Upper lobe of right lung (tissue), 1 donor: ENCODE results near the gene AAR2. TPM values are rescaled to one million over a fixed set of nuclear protein-coding genes. Genes with fewer than 3 reads are reported as not detected.

Experiments used
- ATAC-seq: fragments of 200-7000 bp; cut with Tn5 transposase; one replicate; pipeline ENCODE4 v1.9.1; 2020; ENCODE audit warnings: mild to moderate bottlenecking, moderate library complexity
- DNase-seq: peaks from one replicate; pipeline ENCODE4 v3.0.0-alpha.2; 2020
- H3K27ac ChIP-seq: fragments of 200-600 bp; one replicate; pipeline ENCODE4 v1.8.0; 2022
- H3K27me3 ChIP-seq: fragments of 200-600 bp; one replicate; pipeline ENCODE4 v1.8.0; 2022; ENCODE audit warnings: mild to moderate bottlenecking
- H3K36me3 ChIP-seq: fragments of 200-600 bp; one replicate; pipeline ENCODE4 v1.8.0; 2022
- H3K4me1 ChIP-seq: fragments of 200-600 bp; one replicate; pipeline ENCODE4 v1.8.0; 2022
- H3K4me3 ChIP-seq: fragments of 200-600 bp; one replicate; pipeline ENCODE4 v1.8.0; 2022; ENCODE audit warnings: mild to moderate bottlenecking
- H3K9me3 ChIP-seq: fragments of 200-600 bp; one replicate; pipeline ENCODE4 v1.8.0; 2022
- intact Hi-C: fragments of 100-400 bp; cut with DNase I; formaldehyde crosslinking; loops from one replicate; pipeline ENCODE4 v1.11.0; 2022
- total RNA-seq: library from RNA; stranded (reverse); fragmentation: NEBNext Ultra II Directional; extraction: Animal tissue kit (Norgen Biotek cat#: 25700); gene quantifications from one replicate; pipeline ENCODE4 v1.2.1, GENCODE V29; 2021
- TF ChIP-seq, protein P1 (sequence below): fragments of 200-600 bp; IDR thresholded peaks from one replicate; pipeline ENCODE4 v1.8.0; 2022; ENCODE audit warnings: antibody characterized with exemption
- donor health status: DM: no; HTN: yes; CAD: no; lungs with severe emphysema.

AAR2 gene
- total RNA-seq, 1 donor from 2014 or later, result 24.4 TPM

DNA sequence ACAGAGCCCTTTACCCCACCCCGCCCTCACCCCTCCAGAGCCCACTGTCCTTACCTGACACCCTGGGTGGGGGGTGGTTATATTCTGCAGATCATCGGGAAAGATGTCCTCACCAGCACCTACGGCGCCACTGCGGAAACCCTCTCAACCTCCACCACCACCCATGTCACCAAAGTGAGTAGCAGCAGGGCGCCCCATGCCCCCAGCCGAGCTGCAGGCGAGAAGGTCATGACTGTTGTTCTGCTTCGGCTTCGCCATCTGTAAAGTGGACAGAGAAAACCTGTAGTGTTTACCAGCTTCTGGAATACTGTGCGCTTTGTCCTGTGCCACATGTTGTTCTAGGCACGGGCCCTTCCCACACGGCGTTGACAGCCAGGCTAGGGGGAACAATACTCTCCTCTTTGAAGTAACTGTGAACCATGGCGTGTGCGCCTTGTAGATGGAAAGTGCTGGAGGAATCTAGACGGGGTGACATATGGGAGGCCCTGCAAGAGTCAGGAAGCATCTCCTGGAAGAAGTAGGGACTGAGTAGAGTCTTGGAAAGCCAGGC, 16.5 kb upstream of the AAR2 start:
- ATAC-seq (no peak), DNase-seq (no peak)
- intact Hi-C loops, result no loop called here
- Histone ChIP-seq H3K27ac (no peak overlapping the region), H3K4me3 (no peak overlapping the region), H3K36me3 (peaks cover 32% of the 10 kb centered on the region), H3K4me1 (no peaks in the 10 kb centered on the region), H3K9me3 (no peaks in the 10 kb centered on the region), H3K27me3 (no peaks in the 10 kb centered on the region)
- TF ChIP-seq, protein P1, sequence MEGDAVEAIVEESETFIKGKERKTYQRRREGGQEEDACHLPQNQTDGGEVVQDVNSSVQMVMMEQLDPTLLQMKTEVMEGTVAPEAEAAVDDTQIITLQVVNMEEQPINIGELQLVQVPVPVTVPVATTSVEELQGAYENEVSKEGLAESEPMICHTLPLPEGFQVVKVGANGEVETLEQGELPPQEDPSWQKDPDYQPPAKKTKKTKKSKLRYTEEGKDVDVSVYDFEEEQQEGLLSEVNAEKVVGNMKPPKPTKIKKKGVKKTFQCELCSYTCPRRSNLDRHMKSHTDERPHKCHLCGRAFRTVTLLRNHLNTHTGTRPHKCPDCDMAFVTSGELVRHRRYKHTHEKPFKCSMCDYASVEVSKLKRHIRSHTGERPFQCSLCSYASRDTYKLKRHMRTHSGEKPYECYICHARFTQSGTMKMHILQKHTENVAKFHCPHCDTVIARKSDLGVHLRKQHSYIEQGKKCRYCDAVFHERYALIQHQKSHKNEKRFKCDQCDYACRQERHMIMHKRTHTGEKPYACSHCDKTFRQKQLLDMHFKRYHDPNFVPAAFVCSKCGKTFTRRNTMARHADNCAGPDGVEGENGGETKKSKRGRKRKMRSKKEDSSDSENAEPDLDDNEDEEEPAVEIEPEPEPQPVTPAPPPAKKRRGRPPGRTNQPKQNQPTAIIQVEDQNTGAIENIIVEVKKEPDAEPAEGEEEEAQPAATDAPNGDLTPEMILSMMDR, result no peak

DNA sequence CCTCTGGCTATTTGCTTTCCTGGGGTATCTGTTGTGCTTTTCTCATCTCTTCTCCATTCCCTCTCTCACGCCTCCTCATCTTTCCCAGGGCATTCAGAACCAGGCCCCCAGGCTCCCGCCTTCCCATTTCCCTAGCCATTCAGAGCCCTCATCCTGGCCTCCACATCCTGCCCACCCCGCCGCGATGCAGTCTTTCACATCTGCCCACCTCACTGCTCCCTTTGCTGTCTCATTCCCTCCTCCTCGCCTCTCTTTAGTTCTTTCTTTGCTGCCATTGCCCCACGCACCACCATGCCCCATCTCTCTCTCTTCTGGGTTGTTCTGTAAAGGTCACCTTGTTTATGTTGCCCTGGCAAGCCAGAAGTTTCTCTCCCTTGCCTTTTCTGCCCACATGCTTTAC, 10.6 kb upstream of the AAR2 start:
- H3K9me3 ChIP-seq, result no peaks in the 10 kb centered on the region
- no peak overlapping the region for H3K4me3 ChIP-seq
- DNase-seq (no peak), ATAC-seq (no peak)
- intact Hi-C loops, result no loop called here
- H3K4me1 ChIP-seq, result no peaks in the 10 kb centered on the region
- no peak overlapping the region for H3K27ac ChIP-seq
- H3K36me3 ChIP-seq, result peaks cover 45% of the 10 kb centered on the region
- TF ChIP-seq, protein P1, result no peak
- H3K27me3 ChIP-seq, result no peaks in the 10 kb centered on the region

DNA sequence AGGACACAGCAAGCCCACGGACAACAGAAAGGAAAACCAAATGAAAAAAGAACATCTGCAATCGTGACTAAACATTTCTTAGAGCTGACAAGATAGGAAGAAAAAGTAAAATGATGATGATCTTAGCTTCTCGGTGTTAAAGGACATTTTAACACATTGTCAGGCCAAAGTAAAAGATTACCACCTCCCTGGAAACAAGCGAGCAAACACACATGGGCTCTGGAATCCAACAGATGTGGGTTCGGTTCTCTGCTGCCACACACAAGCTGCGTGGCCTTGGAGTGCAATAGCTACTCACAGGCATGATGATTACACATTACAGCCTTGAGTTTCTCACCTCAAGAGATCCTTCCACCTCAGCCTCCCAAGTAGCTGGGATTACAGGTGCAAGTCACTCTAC, 7.5 kb upstream of the AAR2 start:
- no peak for DNase-seq
- no peaks in the 10 kb centered on the region for H3K4me1 ChIP-seq
- peaks cover 39% of the 10 kb centered on the region for H3K36me3 ChIP-seq
- intact Hi-C loops, result no loop called here
- no peak for ATAC-seq
- no peak overlapping the region for H3K4me3 ChIP-seq
- no peaks in the 10 kb centered on the region for H3K27me3 ChIP-seq
- no peak overlapping the region for H3K27ac ChIP-seq
- TF ChIP-seq, protein P1, result no peak
- H3K9me3 ChIP-seq, result no peaks in the 10 kb centered on the region

DNA sequence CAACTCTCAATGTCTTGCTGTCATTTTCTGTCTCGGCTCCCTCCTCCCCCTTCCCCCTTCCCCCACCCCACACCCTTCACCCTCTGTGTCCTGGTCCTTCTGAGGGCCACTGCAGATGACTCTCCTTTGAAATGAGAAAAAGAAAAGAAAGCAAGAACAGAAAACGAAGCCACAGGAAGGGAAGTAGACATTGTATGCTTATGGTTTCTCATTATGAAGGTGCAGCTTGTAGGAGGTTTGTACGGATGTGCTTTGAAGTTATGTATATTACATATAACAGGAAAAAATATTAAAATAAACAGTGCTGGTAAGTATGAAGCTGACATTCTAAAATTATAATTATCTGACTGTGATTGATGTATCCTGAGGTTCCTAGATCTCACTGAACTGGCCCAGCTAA, 6.3 kb upstream of the AAR2 start:
- Histone ChIP-seq H3K4me1 (no peaks in the 10 kb centered on the region), H3K27me3 (no peaks in the 10 kb centered on the region), H3K27ac (no peak overlapping the region), H3K36me3 (peaks cover 36% of the 10 kb centered on the region), H3K9me3 (no peaks in the 10 kb centered on the region), H3K4me3 (no peak overlapping the region)
- TF ChIP-seq, protein P1, result no peak
- ATAC-seq (no peak), DNase-seq (no peak)
- intact Hi-C loops, result no loop called here

DNA sequence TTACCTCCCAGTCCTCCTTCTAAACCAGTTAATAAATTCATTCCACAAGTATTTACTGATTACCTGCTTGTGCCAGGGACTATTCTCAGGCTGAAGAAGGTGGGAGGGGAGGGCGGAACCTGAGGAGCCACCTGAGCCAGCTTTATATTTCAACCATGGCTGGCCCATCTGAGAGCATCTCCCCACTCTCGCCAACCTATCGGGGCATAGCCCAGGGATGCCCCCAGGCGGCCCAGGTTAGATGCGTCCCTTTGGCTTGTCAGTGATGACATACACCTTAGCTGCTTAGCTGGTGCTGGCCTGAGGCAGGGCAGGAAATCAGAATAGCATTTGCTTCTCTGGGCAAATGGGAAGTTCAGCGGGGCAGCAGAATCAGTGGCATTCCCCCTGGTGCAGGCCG, 4.9 kb upstream of the AAR2 start:
- H3K4me3 ChIP-seq, result no peak overlapping the region
- ATAC-seq (no peak), DNase-seq (no peak)
- H3K27me3 ChIP-seq, result no peaks in the 10 kb centered on the region
- H3K9me3 ChIP-seq, result no peaks in the 10 kb centered on the region
- H3K36me3 ChIP-seq, result peaks cover 29% of the 10 kb centered on the region
- H3K4me1 ChIP-seq, result no peaks in the 10 kb centered on the region
- intact Hi-C loops, result no loop called here
- TF ChIP-seq, protein P1, result no peak
- H3K27ac ChIP-seq, result no peak overlapping the region

DNA sequence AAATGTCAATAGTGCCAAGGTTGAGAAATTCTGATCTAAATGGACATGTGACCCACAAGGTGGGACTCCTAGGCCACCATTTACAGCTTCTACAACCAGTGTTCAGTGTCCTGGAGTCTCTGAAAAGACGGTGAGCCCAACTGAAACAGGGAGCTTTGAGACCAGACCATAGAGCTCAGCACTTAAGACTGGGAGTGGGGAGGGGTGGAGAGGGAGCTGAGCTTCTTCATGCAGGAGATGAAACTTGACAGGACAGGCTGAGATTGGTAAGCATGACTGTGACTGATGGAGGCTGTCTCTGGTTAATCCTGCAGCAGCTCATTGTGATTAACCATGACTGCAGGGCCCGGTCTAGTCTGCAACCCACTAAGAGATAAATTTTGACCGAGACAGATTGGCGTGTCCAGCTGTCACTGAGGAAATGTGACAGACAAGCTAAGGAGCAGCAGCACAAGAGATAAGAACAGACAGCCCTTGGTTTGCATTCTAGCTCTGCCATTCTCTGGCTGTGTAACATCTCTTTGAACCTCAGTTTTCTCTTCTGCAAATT, 1.4 kb upstream of the AAR2 start:
- ATAC-seq, result no peak
- Histone ChIP-seq H3K4me1 (peaks cover 20% of the 10 kb centered on the region), H3K4me3 (no peak overlapping the region), H3K9me3 (no peaks in the 10 kb centered on the region), H3K27me3 (no peaks in the 10 kb centered on the region), H3K27ac (no peak overlapping the region), H3K36me3 (peaks cover 11% of the 10 kb centered on the region)
- intact Hi-C loops, result no loop called here
- no peak for DNase-seq
- TF ChIP-seq, protein P1, result no peak
